OCI-LY3 (cell line): Measurements from ENCODE around the gene PARD3B.

Experiments
- EZH2phosphoT487 ChIP-seq: fragments of 200-600 bp; shearing (Covaris generic); IDR thresholded peaks from 2 replicates; pipeline ENCODE4 v1.6.1; 2018; ENCODE audit warnings: antibody characterized with exemption, mixed run types, low read depth
- TF ChIP-seq, protein P1 (sequence below): fragments of 200-600, 300-600 bp; sonication (generic); IDR thresholded peaks from 2 replicates; pipeline ENCODE4 v1.5.1; 2014; ENCODE audit warnings: antibody characterized with exemption, low read length, low read depth

GRCh38 chr2:205161156-205161839, 616.0 kb downstream of the PARD3B start:
- TF ChIP-seq, protein P1, sequence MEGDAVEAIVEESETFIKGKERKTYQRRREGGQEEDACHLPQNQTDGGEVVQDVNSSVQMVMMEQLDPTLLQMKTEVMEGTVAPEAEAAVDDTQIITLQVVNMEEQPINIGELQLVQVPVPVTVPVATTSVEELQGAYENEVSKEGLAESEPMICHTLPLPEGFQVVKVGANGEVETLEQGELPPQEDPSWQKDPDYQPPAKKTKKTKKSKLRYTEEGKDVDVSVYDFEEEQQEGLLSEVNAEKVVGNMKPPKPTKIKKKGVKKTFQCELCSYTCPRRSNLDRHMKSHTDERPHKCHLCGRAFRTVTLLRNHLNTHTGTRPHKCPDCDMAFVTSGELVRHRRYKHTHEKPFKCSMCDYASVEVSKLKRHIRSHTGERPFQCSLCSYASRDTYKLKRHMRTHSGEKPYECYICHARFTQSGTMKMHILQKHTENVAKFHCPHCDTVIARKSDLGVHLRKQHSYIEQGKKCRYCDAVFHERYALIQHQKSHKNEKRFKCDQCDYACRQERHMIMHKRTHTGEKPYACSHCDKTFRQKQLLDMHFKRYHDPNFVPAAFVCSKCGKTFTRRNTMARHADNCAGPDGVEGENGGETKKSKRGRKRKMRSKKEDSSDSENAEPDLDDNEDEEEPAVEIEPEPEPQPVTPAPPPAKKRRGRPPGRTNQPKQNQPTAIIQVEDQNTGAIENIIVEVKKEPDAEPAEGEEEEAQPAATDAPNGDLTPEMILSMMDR = no peak
- TF ChIP-seq EZH2phosphoT487 = no peak
